ENCODE data around the gene ZNF784.
"Not testable (repeated sequence)": the region's sequence is repeated elsewhere in the genome, so short reads cannot be mapped to it uniquely, and the experiment has no call there.

The ZNF784 gene

GRCh38 chr19:55602104-55603001 is 22.0 kb downstream of the ZNF784 start:
- no peak for DNase-seq

- no peak for DNase-seq
Observed at GRCh38 chr19:55601084-55601483, 23.3 kb downstream of the ZNF784 start.

GRCh38 chr19:55600662-55601028 is 23.7 kb downstream of the ZNF784 start:
- DNase-seq: no peak

- peak; percentile 79 for DNase-seq
Observed at GRCh38 chr19:55599842-55600661, 24.3 kb downstream of the ZNF784 start, which contains the start of gene ZNF524. Gene ZNF524 (plus strand): TSS chr19:55600288. CDS start chr19:55602113, 1,825 bp downstream.

DNA sequence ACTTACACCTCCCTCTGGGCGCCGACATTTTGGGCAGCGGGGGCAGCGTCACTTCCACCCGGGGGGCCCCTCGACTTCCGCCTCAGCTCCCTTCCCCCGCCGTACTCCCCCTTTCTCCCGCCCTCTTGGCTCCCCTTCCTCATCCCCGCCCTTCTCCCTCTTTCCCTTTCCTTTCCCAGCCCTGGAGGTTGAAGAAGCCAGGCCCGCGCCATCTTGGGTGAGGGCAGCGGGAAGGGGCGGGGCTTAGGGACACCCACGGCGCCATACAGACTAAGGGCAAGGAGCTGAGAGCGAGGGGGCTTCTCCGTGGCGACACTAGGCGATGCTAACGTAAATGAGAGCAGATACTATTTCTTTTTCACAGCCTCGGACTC is 24.9 kb downstream of the ZNF784 start, which contains the start of gene FIZ1:
Gene FIZ1 (minus strand): TSS at position 50 of the 374 bp plus-strand sequence. CDS start 1,652 bp downstream, outside the sequence.
- peak; percentile 94 for DNase-seq

DNA sequence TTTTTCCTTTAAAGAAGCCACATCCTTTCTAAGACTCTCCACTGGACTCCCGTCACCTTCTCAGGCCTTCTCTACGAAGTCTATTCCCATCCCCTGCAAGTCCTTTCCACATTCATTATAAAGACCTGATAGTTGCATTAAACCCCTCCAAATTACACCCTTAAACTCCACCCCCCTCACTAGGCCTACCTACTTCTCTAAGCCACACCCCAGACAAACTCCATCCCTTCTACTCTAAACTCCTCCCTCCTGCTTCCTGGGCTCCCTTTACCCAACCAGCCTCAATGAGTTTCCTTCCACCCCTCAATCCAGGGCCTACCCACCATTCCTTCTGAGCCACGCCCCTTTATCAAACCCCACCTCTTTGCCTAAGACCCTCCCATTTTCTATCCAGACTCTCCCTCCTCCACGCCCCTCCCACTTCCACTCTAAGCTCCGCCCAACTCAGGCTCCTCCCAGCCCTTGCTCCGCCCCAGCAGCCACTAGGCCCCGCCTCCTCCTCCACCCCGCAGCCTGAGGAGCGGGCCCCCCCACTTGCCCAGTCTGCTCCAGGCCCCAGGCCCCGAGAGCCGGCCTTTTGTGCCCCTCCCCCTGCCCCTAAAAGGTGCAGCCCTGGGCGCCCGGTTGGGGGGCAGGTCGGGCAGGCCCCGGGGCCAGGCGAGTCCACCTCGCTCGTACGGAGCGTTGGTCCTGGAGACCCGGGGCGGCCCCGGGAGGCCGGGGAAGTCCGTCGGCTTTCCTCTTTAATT is 25.5 kb downstream of the ZNF784 start:
- peak; percentile 87 for DNase-seq

DNA sequence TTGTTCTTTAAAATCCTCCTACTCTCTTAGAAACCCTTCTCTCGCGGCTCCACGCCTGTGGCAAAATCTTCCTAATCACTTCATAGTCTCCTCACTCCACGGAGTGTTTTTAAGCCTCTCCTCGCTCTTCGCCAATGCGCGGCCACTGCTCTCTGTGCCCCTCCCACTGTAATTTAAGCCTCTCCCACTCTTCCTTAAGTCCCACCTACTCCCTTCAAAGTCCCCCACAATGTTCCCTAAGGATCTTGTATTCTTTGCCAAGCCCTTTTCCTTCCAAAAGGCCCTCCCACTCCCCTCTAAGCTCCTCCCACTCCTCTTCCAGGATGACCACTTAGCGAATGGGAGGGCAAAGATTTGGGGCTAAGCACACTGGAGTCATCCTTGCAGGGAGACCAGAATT is 26.3 kb downstream of the ZNF784 start:
- DNase-seq: no peak

GRCh38 chr19:55597501-55597921 is 26.9 kb downstream of the ZNF784 start:
- no peak for DNase-seq

DNA sequence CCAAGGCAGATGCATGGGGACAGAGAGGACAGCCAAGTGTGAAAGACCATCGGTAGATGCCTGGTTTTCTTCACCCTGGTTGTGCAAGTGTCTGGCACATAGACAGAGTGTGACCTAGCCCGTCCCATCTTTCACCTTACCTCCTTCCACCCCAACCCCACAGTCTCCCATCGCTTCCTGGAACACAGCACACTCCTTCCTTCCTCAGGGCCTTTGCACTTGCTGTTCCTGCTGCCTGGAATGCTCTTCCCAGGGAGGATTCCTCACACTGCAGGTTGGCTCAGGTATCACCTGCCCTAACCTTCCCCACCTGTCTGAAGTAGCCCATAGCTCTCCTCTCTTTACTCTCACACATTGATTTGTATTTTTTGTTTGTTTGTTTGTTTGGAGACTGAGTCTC is 28.1 kb downstream of the ZNF784 start:
- no peak for DNase-seq

GRCh38 chr19:55594996-55595545 is 29.3 kb downstream of the ZNF784 start:
- DNase-seq: no peak

- DNase-seq: no peak
Observed at GRCh38 chr19:55593096-55593772, 31.1 kb downstream of the ZNF784 start.

DNA sequence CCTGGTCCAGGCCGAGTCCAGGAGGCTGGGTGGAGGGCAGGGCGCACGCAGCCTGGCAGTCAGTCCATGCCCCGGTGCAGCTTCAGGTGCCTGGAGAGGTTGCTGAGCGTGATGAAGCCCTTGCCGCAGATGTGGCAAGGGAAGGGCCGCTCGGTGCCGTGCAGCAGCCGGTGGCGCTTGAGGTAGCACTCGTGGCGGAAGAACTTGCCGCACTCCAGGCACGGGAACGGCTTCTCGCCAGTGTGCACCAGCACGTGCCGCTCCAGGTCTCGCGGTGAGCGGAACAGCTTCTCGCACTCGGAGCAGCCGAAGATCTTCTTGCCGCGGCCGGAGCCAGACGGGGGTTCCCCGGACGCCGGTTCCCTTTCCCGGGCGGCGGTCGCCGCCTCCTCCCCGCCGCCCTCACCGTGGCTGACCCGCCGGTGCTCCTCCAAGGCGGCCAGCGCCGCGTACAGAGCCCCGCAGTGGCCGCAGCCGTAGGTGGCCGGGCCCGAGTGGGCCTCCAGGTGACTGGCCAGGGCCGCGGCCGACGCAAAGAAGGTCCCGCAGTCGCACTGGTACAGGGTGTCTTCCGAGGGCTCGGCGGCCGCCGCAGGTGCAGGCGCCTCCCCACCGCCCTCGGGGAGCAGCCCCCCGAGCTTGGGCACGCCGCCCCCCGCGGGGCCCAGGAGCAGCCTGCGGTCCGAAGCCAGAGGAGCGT is 31.8 kb downstream of the ZNF784 start:
- DNase-seq: no peak

- no peak for DNase-seq
Observed at GRCh38 chr19:55591555-55591954, 32.8 kb downstream of the ZNF784 start.

DNA sequence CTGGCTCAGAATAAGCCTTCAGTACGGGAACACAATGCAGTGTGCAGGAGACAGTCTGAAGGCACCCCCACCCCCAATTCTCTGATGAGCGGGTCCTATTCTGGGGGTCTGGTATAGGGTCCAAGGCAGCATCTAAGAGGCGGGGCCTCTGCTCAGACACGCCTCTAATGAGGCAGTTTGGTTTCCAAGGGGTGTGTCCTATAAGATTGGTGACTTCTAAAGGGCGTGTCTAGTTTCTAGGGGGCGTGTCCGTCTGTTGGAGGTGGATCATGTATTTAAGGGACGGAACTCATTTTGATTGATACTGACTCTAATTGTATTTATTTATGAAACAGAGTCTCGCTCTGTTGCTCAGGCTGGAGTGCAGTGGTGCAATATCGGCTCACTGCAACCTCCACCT is 33.7 kb downstream of the ZNF784 start:
- DNase-seq: peak; percentile 51

- no peak for DNase-seq
Observed at GRCh38 chr19:55590109-55590508, 34.3 kb downstream of the ZNF784 start.

DNA sequence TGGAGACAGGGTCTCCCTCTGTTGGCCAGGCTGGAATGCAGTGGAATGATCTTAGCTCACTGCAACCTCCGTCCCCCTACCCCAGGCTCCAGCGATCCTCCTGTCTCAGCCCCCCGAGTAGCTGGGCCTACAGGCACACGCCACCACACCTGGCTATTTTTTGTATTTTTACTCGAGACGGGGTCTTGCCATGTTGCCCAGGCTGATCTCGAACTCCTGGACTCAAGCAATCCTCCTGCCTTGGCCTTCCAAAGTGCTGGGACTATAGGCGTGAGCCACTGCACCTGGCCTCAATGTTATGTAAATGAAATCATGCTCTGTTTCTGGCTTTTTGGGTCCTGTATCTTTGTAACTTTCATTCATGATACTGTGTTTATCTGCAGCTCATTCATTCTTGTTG is 35.6 kb downstream of the ZNF784 start:
- no peak for DNase-seq

DNA sequence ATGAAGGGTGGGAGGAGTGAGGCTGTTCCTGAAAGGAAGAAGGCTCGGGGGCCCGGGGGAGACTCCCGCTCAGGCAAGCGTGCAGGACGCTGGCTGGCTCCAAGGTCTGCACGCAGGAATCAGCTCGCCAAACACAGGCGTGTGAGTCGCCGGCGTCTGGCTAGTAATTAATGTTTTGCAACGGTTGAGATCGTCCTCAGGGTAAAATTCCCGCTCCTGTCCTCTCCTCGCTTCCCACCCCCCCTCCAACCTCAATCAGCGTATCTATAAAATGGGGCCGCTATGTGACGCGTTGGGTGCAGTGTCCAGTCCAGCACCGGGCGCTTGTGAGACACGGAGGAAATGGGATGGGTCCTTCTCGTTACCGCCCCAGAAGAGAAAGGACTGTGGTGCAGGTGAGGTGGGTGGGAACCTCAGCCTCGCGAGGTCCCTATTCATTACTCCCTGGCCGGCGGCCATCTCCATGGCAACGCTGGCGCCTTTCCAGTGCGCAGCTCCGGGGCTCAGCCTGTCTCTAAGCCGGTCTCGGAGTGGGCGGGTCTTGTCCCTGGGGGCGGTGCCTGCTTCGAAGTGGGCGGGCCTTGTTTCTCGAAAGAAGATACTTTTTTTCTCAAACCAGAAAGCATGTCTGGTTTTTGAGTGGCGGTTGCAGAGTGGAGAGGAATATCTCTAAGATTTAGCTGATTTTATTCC is 37.2 kb downstream of the ZNF784 start:
- peak; percentile 90 for DNase-seq

DNA sequence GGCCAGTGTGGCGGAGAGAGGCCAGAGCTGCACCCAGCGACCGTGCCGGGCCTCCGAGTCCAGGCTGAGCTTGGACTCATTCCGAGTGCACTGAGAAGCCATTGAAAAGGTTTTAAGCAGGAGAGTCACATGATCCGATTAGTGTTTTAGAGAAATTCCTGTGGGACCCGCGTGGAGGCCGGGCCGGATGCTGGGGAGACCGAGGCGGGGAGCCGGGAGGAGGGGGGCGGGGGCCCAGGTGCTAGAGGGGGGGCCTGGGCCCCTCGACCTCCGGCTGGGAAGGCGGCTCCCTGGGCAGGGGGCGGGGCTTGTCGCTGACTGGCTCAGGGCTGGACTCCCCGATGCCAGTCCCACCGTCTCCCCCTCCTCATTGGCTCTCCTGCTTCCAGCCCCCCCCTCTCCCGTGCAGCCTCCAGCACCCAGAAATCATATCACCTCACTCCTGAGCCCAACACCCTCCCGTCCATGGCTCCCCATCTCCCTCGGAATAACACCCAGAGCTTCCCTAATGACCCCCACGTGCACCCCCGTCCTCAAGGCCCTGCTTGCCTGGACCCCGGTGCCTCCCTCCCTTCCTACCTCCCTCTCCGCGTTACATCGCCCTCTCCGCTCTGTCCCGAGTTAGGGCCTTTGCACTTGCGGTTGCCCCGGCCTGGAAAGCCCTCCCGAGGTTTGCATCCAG is 38.6 kb downstream of the ZNF784 start:
- DNase-seq: no peak

DNA sequence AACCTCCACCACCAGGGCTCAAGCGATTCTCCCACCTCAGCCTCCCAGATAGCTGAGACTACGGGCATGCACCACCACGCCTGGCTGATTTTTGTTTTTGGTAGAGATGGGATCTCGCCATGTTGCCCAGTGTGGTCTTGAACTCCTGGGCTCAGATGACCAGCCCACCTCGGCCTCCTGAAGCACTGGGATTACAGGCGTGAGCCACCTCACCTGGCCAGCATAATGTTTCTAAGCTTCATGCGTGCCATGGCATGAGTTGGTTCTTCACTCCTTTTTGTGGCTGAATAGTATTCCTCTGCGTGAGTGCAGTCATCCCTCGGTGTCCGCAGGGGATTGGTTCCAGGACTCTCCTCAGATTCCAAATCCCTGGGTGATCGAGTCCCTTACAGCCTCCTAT is 39.5 kb downstream of the ZNF784 start:
- no peak for DNase-seq

DNA sequence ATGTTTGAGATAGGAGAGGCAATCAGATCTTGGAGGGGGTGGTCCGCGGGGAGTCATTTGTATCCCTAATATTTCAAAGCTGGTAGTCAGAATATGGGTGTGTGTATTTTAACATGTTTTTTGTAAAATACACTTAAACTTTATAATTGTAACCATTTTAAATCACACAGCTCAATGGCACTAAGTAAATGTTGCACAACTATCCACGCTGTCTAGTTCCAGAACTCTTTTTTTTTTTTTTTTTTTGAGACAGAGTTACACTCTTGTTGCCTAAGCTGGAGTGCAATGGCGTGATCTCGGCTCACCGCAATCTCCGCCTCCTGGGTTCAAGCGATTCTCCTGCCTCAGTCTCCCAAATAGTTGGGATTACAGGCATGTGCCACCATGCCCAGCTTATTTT is 40.5 kb downstream of the ZNF784 start:
- DNase-seq: not testable (repeated sequence)

Measured in NCI-H1048 (cell line).